ENCODE results near the gene FAT1. TPM values are rescaled to one million over a fixed set of nuclear protein-coding genes. Genes with fewer than 3 reads are reported as not detected.

Gene FAT1
- total RNA-seq, 4 donors from 2014 or later = 321 to 477 (median 380) TPM

- Histone ChIP-seq H3K27me3 (peaks cover 13% of the 10 kb centered on the region), H3K4me1 (peaks cover 0 to 36% (median 12%) of the 10 kb centered on the region in 4 donors), H3K36me3 (no peaks in the 10 kb centered on the region), H3K27ac (peak overlapping the region; percentile 94 to 97 (median 96)), H3K9me3 (no peaks in the 10 kb centered on the region), H3K4me3 (peak overlapping the region; percentile 69 to 96 (median 80))
- DNase-seq = peak; percentile 87
- intact Hi-C loops (cut with DNase I; ENCODE audit: low total_unique reads) = no loop called here
- WGBS, 2 donors (ENCODE audit: low coverage in 1 of 2) = 2 to 7% methylated on average over 25 to 54 of the region's 54 CpGs
- TF ChIP-seq POLR2AphosphoS5 (IDR thresholded peaks at IDR 0.05) (peak in 2 of 3 donors; percentile 23 to 29), EP300 (IDR thresholded peaks at IDR 0.05; ENCODE audit: low read depth) (no peak), CTCF (IDR thresholded peaks at IDR 0.05) (peak; percentile 51 to 67 (median 58))
- in situ Hi-C loops (cut with MboI; ENCODE audit: low pct_ligation_motif_present in 1 of 4, low pct_unique_long_range_greater_than_20kb in 1 of 4, low sequenced_read_pairs in 3 of 4) = loop anchor here (25.0 kb wide), 1 partner anchor 212 kb away; no protein-coding TSS in a partner anchor
Measured at GRCh38 chr4:186725469-186726425, 2.1 kb upstream of the FAT1 start.

- in situ Hi-C loops (cut with MboI; ENCODE audit: low pct_ligation_motif_present in 1 of 4, low pct_unique_long_range_greater_than_20kb in 1 of 4, low sequenced_read_pairs in 3 of 4) (loop anchor here (25.0 kb wide), 1 partner anchor 212 kb away; no protein-coding TSS in a partner anchor), intact Hi-C loops (cut with DNase I; ENCODE audit: low total_unique reads) (loop anchor here (5.0 kb wide), 1 partner anchor 48 kb away; no protein-coding TSS in a partner anchor)
- no peak for DNase-seq
Measured at GRCh38 chr4:186724864-186725468, 1.3 kb upstream of the FAT1 start.

GRCh38 chr4:186724058-186724863 is 605 bp upstream of the FAT1 start:
- Histone ChIP-seq H3K4me3 (peak overlapping the region; percentile 69 to 96 (median 80)), H3K4me1 (peaks cover 0 to 23% (median 10%) of the 10 kb centered on the region in 4 donors), H3K27me3 (peaks cover 13% of the 10 kb centered on the region), H3K36me3 (no peaks in the 10 kb centered on the region), H3K27ac (peak overlapping the region; percentile 94 to 97 (median 96)), H3K9me3 (peaks cover 0 to 9% of the 10 kb centered on the region in 2 donors)
- in situ Hi-C loops (cut with MboI; ENCODE audit: low pct_ligation_motif_present in 1 of 4, low pct_unique_long_range_greater_than_20kb in 1 of 4, low sequenced_read_pairs in 3 of 4) (no loop called here), intact Hi-C loops (cut with DNase I; ENCODE audit: low total_unique reads) (loop anchor here (5.0 kb wide), 1 partner anchor 47 kb away; no protein-coding TSS in a partner anchor)
- DNase-seq = peak; percentile 58
- WGBS, 2 donors (ENCODE audit: low coverage in 1 of 2) = 0 to 7% methylated on average over 4 to 53 of the region's 62 CpGs
- no peak for TF ChIP-seq POLR2A (IDR thresholded peaks at IDR 0.05)
- TF ChIP-seq POLR2AphosphoS5 (IDR thresholded peaks at IDR 0.05) = no peak
- no peak for TF ChIP-seq CTCF (IDR thresholded peaks at IDR 0.05)
- no peak for TF ChIP-seq EP300 (IDR thresholded peaks at IDR 0.05; ENCODE audit: low read depth)

More at GRCh38 chr4:186724864-186725468, 1.3 kb upstream of the FAT1 start:
- no peaks in the 10 kb centered on the region for H3K36me3 ChIP-seq
- peaks cover 0 to 30% (median 12%) of the 10 kb centered on the region in 4 donors for H3K4me1 ChIP-seq
- peaks cover 0 to 4% of the 10 kb centered on the region in 2 donors for H3K9me3 ChIP-seq
- peak overlapping the region; percentile 94 to 97 (median 96) for H3K27ac ChIP-seq
- WGBS, 2 donors (ENCODE audit: low coverage in 1 of 2) = 2 to 7% methylated on average over 8 to 19 of the region's 19 CpGs
- H3K4me3 ChIP-seq = peak overlapping the region; percentile 69 to 96 (median 80)
- TF ChIP-seq EP300 (IDR thresholded peaks at IDR 0.05; ENCODE audit: low read depth) (no peak), CTCF (IDR thresholded peaks at IDR 0.05) (no peak)
- peaks cover 13% of the 10 kb centered on the region for H3K27me3 ChIP-seq
